Loucy (cell line): ENCODE measurements around the gene GTF3C1.

Source experiments
- H2AFZ ChIP-seq: fragments of 200-600 bp; sonication (generic); 2 replicates; pipeline ENCODE4 v1.6.0; 2016; ENCODE audit warnings: antibody characterized with exemption, mild to moderate bottlenecking, low read length, moderate library complexity
- H3F3A ChIP-seq: fragments of 200-600 bp; 2 replicates; pipeline ENCODE4 v1.6.0; 2016; ENCODE audit warnings: antibody characterized with exemption, low read depth, mild to moderate bottlenecking
- H3K27me3 ChIP-seq: fragments of 200-600 bp; sonication (generic); 2 replicates; pipeline ENCODE4 v1.6.1; 2014; ENCODE audit warnings: low read length, mild to moderate bottlenecking; ENCODE audit not compliant: insufficient read depth, poor library complexity, severe bottlenecking
- H3K36me3 ChIP-seq: fragments of 200-600 bp; sonication (generic); 2 replicates; pipeline ENCODE4 v1.6.1; 2016; ENCODE audit warnings: low read length; ENCODE audit not compliant: insufficient read depth
- H3K4me1 ChIP-seq: fragments of 200-600 bp; sonication (generic); 2 replicates; pipeline ENCODE4 v1.5.1; 2014; ENCODE audit warnings: low read length, mild to moderate bottlenecking; ENCODE audit not compliant: insufficient read depth, poor library complexity, severe bottlenecking
- H3K4me2 ChIP-seq: fragments of 200-600 bp; sonication (generic); 2 replicates; pipeline ENCODE4 v1.6.0; 2014; ENCODE audit warnings: antibody characterized with exemption, low read length, low read depth, mild to moderate bottlenecking; ENCODE audit not compliant: poor library complexity, severe bottlenecking
- H3K4me3 ChIP-seq: fragments of 200-600 bp; sonication (generic); 2 replicates; pipeline ENCODE4 v1.5.1; 2014; ENCODE audit warnings: low read length, mild to moderate bottlenecking, mixed read lengths; ENCODE audit not compliant: poor library complexity, severe bottlenecking
- H3K79me2 ChIP-seq: fragments of 200-600 bp; sonication (generic); 2 replicates; pipeline ENCODE4 v1.6.1; 2014; ENCODE audit warnings: low read length; ENCODE audit not compliant: insufficient read depth
- H3K9ac ChIP-seq: fragments of 200-600 bp; sonication (generic); 2 replicates; pipeline ENCODE4 v1.6.0; 2014; ENCODE audit warnings: mild to moderate bottlenecking, low read depth, low read length, moderate library complexity; ENCODE audit not compliant: poor library complexity, severe bottlenecking
- H3K9me2 ChIP-seq: fragments of 200-600 bp; sonication (generic); replicated peaks from 2 replicates; pipeline ENCODE4 v1.6.1; 2016; ENCODE audit warnings: low read depth, low read length, mixed read lengths
- H3K9me3 ChIP-seq: fragments of 200-600 bp; sonication (generic); 2 replicates; pipeline ENCODE4 v1.6.1; 2014; ENCODE audit warnings: mild to moderate bottlenecking, antibody characterized with exemption, low read length, low read depth; ENCODE audit not compliant: insufficient read depth
- H4K20me1 ChIP-seq: fragments of 200-600 bp; sonication (generic); 2 replicates; pipeline ENCODE4 v1.6.0; 2014; ENCODE audit warnings: antibody characterized with exemption, low read length, mild to moderate bottlenecking; ENCODE audit not compliant: insufficient read depth, poor library complexity, severe bottlenecking
- EZH2phosphoT487 ChIP-seq: fragments of 200-600 bp; IDR thresholded peaks from 2 replicates; pipeline ENCODE4 v1.6.1; 2018; ENCODE audit warnings: antibody characterized with exemption, mild to moderate bottlenecking, moderate library complexity, borderline replicate concordance
- TF ChIP-seq, protein P1 (sequence below): fragments of 200-600 bp; sonication (generic); conservative IDR thresholded peaks from 2 replicates; pipeline ENCODE4 v1.5.1; 2014; ENCODE audit warnings: mild to moderate bottlenecking, antibody characterized with exemption, low read length

Gene GTF3C1

DNA sequence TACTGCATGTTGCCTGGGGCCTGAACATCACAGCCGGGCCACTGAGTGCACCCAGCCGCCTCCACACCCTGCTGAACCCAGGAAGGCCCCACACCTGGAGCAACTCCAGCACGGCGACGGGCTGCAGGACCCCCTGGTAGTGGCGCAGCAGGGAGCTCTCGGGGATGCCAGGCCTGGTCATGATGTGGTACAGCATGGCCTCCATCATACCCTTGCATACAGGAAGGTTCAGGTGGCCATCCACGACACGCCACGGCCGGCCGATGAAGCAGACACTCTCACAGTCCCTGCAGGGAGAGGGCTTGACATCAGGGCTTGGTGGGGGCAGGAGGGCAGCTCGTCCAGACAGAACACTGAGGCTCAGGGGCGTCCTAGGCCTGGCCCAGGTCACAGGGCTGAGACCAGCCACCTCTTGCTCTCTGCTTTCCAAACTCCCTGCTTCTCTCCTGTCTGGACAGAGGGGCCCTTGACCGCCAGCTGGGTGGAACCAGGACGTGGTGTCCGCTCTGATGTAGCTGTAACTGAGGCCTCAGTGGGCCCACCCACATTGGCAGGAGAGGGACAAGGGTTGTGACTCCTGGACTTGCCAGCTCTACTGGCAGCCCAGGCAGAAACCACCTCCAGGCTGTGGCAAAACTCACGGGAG lies 87.4 kb downstream of the GTF3C1 start:
- Histone ChIP-seq H3K4me1 (no peaks in the 10 kb centered on the region), H3K9ac (no peak overlapping the region), H3K36me3 (peaks cover 65% of the 10 kb centered on the region; the same call in 1 of the 2 replicates), H3K4me2 (no peak overlapping the region), H3K27me3 (no peaks in the 10 kb centered on the region), H2AFZ (no peak overlapping the region), H3K4me3 (no peak overlapping the region), H3K9me2 (no peaks in the 10 kb centered on the region), H3K79me2 (no peaks in the 10 kb centered on the region), H3K9me3 (no peaks in the 10 kb centered on the region), H4K20me1 (no peaks in the 10 kb centered on the region), H3F3A (no peaks in the 10 kb centered on the region)
- TF ChIP-seq, protein P1, sequence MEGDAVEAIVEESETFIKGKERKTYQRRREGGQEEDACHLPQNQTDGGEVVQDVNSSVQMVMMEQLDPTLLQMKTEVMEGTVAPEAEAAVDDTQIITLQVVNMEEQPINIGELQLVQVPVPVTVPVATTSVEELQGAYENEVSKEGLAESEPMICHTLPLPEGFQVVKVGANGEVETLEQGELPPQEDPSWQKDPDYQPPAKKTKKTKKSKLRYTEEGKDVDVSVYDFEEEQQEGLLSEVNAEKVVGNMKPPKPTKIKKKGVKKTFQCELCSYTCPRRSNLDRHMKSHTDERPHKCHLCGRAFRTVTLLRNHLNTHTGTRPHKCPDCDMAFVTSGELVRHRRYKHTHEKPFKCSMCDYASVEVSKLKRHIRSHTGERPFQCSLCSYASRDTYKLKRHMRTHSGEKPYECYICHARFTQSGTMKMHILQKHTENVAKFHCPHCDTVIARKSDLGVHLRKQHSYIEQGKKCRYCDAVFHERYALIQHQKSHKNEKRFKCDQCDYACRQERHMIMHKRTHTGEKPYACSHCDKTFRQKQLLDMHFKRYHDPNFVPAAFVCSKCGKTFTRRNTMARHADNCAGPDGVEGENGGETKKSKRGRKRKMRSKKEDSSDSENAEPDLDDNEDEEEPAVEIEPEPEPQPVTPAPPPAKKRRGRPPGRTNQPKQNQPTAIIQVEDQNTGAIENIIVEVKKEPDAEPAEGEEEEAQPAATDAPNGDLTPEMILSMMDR = no peak
- TF ChIP-seq EZH2phosphoT487 = no peak

DNA sequence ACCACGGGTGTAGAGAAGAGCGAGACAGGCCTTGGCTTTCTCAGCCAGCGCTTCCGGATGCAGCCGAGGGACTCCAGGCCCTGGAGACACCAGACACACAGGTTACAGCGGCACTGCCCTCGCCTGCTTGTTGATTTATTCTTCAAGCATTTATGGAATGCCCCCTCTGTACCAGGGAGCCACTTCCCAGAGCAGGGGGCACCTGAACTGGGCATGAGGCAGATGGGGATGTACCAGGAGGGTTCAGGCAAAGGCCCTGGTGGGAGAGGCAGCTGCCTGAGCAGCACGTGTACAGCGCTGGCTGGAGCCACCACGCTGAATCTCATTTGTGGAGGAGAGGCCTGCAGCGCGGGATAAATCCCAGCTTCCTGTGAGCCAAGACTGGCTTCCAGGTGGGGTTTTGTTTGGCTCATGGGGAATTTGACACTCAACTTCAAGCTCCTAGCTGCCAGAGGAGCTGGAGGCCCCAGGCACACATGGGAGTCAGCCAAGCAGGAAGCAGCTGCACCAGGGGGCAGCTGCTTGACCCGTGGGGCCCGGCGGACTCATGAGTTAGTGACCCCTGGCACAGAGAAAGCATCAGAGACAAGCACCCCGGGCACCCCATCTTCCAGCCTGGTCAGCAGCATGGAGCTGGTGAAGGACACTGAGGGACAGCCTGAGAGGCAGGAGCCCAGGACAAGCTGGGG lies 88.1 kb downstream of the GTF3C1 start:
- Histone ChIP-seq H3K4me3 (no peak overlapping the region), H3K36me3 (peaks cover 60% of the 10 kb centered on the region; the same call in 1 of the 2 replicates), H3K9me2 (no peaks in the 10 kb centered on the region), H3K79me2 (no peaks in the 10 kb centered on the region), H2AFZ (no peak overlapping the region), H3K4me1 (peaks cover 4% of the 10 kb centered on the region), H3K9ac (no peak overlapping the region), H4K20me1 (no peaks in the 10 kb centered on the region), H3K4me2 (no peak overlapping the region), H3F3A (no peaks in the 10 kb centered on the region), H3K9me3 (no peaks in the 10 kb centered on the region), H3K27me3 (no peaks in the 10 kb centered on the region)
- no peak for TF ChIP-seq EZH2phosphoT487

DNA sequence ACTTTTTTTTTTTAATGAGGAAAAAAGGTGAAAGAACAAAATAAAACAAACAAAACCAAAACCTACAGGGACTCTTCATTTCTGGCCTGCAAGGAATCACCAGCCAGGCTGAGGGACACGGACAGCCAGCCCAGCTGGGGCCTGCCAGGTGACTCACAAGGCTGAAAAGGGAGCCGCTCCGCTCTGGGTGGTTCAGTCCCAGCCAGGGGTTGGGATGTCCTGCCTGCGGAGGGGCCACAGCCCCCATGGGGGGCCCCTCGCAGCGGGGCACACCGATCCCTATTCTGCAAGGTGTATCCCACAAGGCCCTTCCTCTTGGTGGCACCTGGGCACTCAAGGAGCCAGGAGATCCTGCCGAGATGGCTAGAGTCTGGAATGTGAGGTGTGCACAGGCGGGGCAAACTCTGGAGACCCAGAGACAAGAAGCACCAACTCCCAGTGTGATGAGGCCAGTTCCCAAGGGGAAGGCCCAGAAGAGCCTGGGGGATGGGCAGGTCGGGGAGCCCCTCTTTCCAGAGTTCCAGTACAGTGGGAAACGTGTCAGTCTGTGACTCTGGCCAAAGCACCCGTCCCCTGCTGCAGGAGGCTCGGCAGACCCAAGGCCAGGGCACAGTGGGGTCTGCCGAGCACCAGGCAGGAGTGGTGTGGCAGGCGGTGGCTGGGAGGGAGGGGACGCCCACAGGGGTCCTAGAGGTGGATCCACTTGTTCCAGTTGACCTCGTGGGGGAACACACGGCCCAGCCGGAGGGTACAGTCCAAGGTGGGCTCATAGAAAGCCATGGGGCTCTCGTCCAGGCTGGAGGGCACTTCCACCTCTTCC lies 88.8 kb downstream of the GTF3C1 start:
- Histone ChIP-seq H3K4me3 (no peak overlapping the region), H3K36me3 (peaks cover 56% of the 10 kb centered on the region; the same call in 1 of the 2 replicates), H3F3A (no peaks in the 10 kb centered on the region), H3K9ac (no peak overlapping the region), H3K79me2 (no peaks in the 10 kb centered on the region), H3K4me2 (no peak overlapping the region), H4K20me1 (no peaks in the 10 kb centered on the region), H3K27me3 (no peaks in the 10 kb centered on the region), H3K9me3 (no peaks in the 10 kb centered on the region), H3K9me2 (no peaks in the 10 kb centered on the region), H2AFZ (no peak overlapping the region), H3K4me1 (peaks cover 10% of the 10 kb centered on the region)
- no peak for TF ChIP-seq EZH2phosphoT487
- TF ChIP-seq, protein P1 = no peak
